GM11168 (cell line): ENCODE measurements around the gene CMBL.
"Not testable (repeated sequence)": the region's sequence is repeated elsewhere in the genome, so short reads cannot be mapped to it uniquely, and the experiment has no call there.

Source experiments
- in situ Hi-C: fragments of 300-500 bp; cut with MboI; formaldehyde crosslinking; loops from one replicate; pipeline ENCODE4 v1.12.0; 2022; ENCODE audit warnings: low sequenced_read_pairs; ENCODE audit not compliant: unreplicated experiment

The CMBL gene

GRCh38 chr5:10289353-10289752, 18.3 kb downstream of the CMBL start:
- in situ Hi-C loops: loop anchor here (25.0 kb wide), 1 partner anchor 123 kb away; no protein-coding TSS in a partner anchor

GRCh38 chr5:10288592-10289219, 19.0 kb downstream of the CMBL start:
- in situ Hi-C loops: loop anchor here (25.0 kb wide), 1 partner anchor 124 kb away; no protein-coding TSS in a partner anchor

GRCh38 chr5:10286862-10287227, 20.9 kb downstream of the CMBL start:
- in situ Hi-C loops: loop anchor here (25.0 kb wide), 1 partner anchor 125 kb away; no protein-coding TSS in a partner anchor

- in situ Hi-C loops: loop anchor here (25.0 kb wide), 1 partner anchor 126 kb away; no protein-coding TSS in a partner anchor
These were observed 21.4 kb downstream of the CMBL start for GRCh38 chr5:10286162-10286861.

- in situ Hi-C loops: loop anchor here (25.0 kb wide), 1 partner anchor 127 kb away; no protein-coding TSS in a partner anchor
These were observed 22.3 kb downstream of the CMBL start for GRCh38 chr5:10285362-10285761.

GRCh38 chr5:10283927-10284635, 23.6 kb downstream of the CMBL start:
- in situ Hi-C loops: loop anchor here (25.0 kb wide), 1 partner anchor 128 kb away; no protein-coding TSS in a partner anchor

GRCh38 chr5:10279925-10280720, 27.6 kb downstream of the CMBL start:
- in situ Hi-C loops: loop anchor here (25.0 kb wide), 1 partner anchor 132 kb away; no protein-coding TSS in a partner anchor

GRCh38 chr5:10279328-10279727, 28.4 kb downstream of the CMBL start:
- in situ Hi-C loops: loop anchor here (25.0 kb wide), 1 partner anchor 133 kb away; no protein-coding TSS in a partner anchor

GRCh38 chr5:10278658-10279279, 28.9 kb downstream of the CMBL start:
- in situ Hi-C loops: loop anchor here (25.0 kb wide), 1 partner anchor 134 kb away; no protein-coding TSS in a partner anchor

- in situ Hi-C loops: loop anchor here (25.0 kb wide), 1 partner anchor 134 kb away; no protein-coding TSS in a partner anchor
These were observed 29.7 kb downstream of the CMBL start for GRCh38 chr5:10277773-10278630.

GRCh38 chr5:10276691-10277090, 31.0 kb downstream of the CMBL start:
- in situ Hi-C loops: loop anchor here (25.0 kb wide), 1 partner anchor 136 kb away; no protein-coding TSS in a partner anchor

- in situ Hi-C loops: loop anchor here (25.0 kb wide), 1 partner anchor 136 kb away; no protein-coding TSS in a partner anchor
These were observed 31.7 kb downstream of the CMBL start for GRCh38 chr5:10275991-10276390.

- in situ Hi-C loops: loop anchor here (25.0 kb wide), 1 partner anchor 137 kb away; no protein-coding TSS in a partner anchor
These were observed 32.2 kb downstream of the CMBL start for GRCh38 chr5:10275460-10275859.

GRCh38 chr5:10272875-10273209, 34.9 kb downstream of the CMBL start:
- in situ Hi-C loops: not testable (repeated sequence)

- in situ Hi-C loops: no loop called here
These were observed 35.4 kb downstream of the CMBL start for GRCh38 chr5:10272053-10272874.

- in situ Hi-C loops: no loop called here
These were observed 39.6 kb downstream of the CMBL start for GRCh38 chr5:10268100-10268499.

GRCh38 chr5:10266839-10267238, 40.9 kb downstream of the CMBL start:
- in situ Hi-C loops: no loop called here

GRCh38 chr5:10266137-10266536, 41.6 kb downstream of the CMBL start:
- in situ Hi-C loops: no loop called here
